Measurements from ENCODE around the gene GRIA3. TPM values are rescaled to one million over a fixed set of nuclear protein-coding genes. Genes with fewer than 3 reads are reported as not detected.

Gene GRIA3
- total RNA-seq, 1 donor from 2014 or later, result 0.26 TPM

DNA sequence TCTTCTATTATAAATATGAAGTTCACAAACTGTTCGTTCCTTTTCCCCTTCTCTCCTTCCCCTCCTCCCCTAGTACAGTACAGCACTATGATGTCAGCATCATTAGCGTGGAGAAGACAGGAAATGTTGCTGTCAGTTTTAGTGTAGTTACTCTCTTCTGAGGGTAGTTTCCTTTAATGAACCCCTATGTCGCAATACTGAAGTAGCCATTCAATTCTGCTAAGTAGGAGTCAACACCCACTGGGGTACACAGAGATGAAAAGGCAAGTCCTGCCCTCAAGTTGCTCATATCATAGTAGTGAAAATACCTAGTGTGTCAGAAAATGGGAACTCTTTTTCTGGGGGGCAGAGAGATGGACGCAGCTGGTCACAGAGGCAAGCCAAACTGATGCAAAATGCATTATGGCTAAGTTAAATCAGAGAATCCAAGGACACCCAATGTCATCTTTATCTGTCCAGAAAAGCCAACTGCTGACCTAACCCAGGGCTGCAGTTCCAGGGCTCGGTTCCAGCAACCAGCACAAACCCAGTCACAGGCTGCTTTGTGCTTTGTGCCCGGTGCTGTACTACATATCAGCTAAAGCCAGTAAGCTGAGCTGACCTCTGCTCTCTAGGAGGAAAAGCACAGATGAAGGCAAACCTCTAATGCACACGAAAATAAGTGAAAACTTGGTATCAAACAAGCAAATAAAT is 31.5 kb downstream of the GRIA3 start:
- FAIRE-seq (no peak), DNase-seq (ENCODE audit: low read depth) (no peak)
- TF ChIP-seq, protein P1, sequence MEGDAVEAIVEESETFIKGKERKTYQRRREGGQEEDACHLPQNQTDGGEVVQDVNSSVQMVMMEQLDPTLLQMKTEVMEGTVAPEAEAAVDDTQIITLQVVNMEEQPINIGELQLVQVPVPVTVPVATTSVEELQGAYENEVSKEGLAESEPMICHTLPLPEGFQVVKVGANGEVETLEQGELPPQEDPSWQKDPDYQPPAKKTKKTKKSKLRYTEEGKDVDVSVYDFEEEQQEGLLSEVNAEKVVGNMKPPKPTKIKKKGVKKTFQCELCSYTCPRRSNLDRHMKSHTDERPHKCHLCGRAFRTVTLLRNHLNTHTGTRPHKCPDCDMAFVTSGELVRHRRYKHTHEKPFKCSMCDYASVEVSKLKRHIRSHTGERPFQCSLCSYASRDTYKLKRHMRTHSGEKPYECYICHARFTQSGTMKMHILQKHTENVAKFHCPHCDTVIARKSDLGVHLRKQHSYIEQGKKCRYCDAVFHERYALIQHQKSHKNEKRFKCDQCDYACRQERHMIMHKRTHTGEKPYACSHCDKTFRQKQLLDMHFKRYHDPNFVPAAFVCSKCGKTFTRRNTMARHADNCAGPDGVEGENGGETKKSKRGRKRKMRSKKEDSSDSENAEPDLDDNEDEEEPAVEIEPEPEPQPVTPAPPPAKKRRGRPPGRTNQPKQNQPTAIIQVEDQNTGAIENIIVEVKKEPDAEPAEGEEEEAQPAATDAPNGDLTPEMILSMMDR (IDR thresholded peaks at IDR 0.05; ENCODE audit: insufficient read depth, low read length, severe bottlenecking), result no peak
- no peaks in the 10 kb centered on the region for H3K36me3 ChIP-seq (ENCODE audit: control insufficient read depth, insufficient read depth, low read length)
- H3K4me3 ChIP-seq (ENCODE audit: low read depth, low read length), result no peak overlapping the region
- H3K27me3 ChIP-seq (ENCODE audit: control insufficient read depth, insufficient read depth, low read length), result no peaks in the 10 kb centered on the region

DNA sequence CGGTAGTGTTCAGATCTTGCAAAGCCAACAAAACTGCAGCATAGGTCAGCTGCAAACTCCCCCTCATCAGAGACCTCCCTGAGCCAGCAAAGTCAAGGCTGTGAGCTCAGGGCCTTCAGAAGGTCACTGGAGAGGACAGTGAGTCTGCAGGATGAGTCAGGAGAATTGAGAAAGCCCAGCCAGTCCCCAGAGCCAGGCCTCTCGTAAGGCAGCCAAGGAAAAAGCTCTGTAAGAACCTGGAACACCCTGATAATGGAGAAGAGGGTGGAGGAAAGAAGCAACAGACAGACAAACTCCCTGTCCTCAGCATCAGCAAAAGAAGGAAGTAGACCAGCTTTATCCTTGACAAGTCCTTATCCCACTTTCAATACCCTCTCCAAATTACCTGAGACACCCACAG is 33.0 kb downstream of the GRIA3 start:
- TF ChIP-seq, protein P1 (IDR thresholded peaks at IDR 0.05; ENCODE audit: insufficient read depth, low read length, severe bottlenecking), result no peak
- FAIRE-seq, result peak; percentile 73
- Histone ChIP-seq H3K4me3 (ENCODE audit: low read depth, low read length) (no peak overlapping the region), H3K27me3 (ENCODE audit: control insufficient read depth, insufficient read depth, low read length) (no peaks in the 10 kb centered on the region), H3K36me3 (ENCODE audit: control insufficient read depth, insufficient read depth, low read length) (no peaks in the 10 kb centered on the region)
- DNase-seq (ENCODE audit: low read depth), result peak; percentile 0

DNA sequence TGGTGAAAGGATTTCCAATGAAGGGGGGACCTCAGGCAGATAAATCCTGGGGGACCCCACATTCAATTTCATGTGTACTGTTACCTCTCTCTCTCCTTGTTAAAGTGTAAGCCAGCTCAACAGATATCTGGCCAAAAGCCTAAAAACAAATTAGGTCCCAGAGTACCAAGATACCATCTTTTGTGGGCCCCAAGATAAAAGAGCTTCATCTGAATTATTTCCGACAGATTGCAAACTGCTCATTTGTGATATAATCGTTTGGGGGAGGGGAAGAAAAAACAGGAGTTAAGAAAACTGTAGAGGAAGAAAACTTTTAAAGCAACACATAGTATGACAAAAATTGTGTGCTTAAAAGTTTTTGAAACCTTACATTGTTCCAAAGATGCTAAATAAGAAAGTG is 33.6 kb downstream of the GRIA3 start:
- DNase-seq (ENCODE audit: low read depth), result no peak
- no peak overlapping the region for H3K4me3 ChIP-seq (ENCODE audit: low read depth, low read length)
- TF ChIP-seq, protein P1 (IDR thresholded peaks at IDR 0.05; ENCODE audit: insufficient read depth, low read length, severe bottlenecking), result no peak
- H3K27me3 ChIP-seq (ENCODE audit: control insufficient read depth, insufficient read depth, low read length), result no peaks in the 10 kb centered on the region
- FAIRE-seq, result no peak
- H3K36me3 ChIP-seq (ENCODE audit: control insufficient read depth, insufficient read depth, low read length), result no peaks in the 10 kb centered on the region

DNA sequence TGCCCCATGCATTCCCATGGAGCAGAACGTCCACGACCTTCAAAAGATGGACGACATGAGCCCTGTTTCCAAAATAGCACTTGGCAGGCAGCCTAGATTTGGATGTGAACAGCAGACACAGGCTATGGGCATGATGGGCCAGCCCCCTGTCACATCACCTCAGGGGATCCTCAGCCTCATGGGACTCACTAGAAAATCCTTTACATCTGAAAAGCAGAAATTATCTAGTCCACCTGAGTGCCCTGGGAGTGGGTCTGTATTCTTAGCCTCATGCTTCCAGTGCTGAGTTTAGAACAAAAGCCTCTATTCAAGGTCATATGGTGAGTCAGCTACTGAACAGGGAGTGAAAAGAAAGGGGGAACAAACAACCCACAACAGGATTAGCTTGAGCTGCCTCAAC is 35.8 kb downstream of the GRIA3 start:
- Histone ChIP-seq H3K27me3 (ENCODE audit: control insufficient read depth, insufficient read depth, low read length) (no peaks in the 10 kb centered on the region), H3K4me3 (ENCODE audit: low read depth, low read length) (no peak overlapping the region), H3K36me3 (ENCODE audit: control insufficient read depth, insufficient read depth, low read length) (no peaks in the 10 kb centered on the region)
- DNase-seq (ENCODE audit: low read depth) (peak; percentile 0), FAIRE-seq (peak; percentile 62)
- TF ChIP-seq, protein P1 (IDR thresholded peaks at IDR 0.05; ENCODE audit: insufficient read depth, low read length, severe bottlenecking), result no peak

DNA sequence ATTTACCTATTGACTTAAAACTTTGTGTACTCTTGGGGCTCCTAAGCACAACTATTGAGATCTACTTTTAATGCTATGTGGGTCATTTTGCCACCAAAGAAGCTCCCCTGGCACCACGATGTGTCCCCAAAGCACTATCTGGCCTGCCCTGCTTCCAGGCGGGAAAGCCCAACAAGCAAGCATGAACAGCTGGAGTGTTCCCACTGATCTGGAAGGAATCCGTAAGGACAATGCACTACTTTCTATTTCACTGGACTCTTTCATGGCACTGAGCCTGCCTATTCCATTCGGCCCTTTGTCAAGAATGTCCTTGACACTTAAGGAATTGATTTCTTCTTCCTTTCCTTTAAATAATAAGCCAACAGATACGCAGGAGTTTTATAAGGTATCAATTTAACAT is 38.8 kb downstream of the GRIA3 start:
- H3K4me3 ChIP-seq (ENCODE audit: low read depth, low read length), result no peak overlapping the region
- H3K27me3 ChIP-seq (ENCODE audit: control insufficient read depth, insufficient read depth, low read length), result no peaks in the 10 kb centered on the region
- no peak for DNase-seq (ENCODE audit: low read depth)
- no peak for FAIRE-seq
- TF ChIP-seq, protein P1 (IDR thresholded peaks at IDR 0.05; ENCODE audit: insufficient read depth, low read length, severe bottlenecking), result no peak
- H3K36me3 ChIP-seq (ENCODE audit: control insufficient read depth, insufficient read depth, low read length), result no peaks in the 10 kb centered on the region

DNA sequence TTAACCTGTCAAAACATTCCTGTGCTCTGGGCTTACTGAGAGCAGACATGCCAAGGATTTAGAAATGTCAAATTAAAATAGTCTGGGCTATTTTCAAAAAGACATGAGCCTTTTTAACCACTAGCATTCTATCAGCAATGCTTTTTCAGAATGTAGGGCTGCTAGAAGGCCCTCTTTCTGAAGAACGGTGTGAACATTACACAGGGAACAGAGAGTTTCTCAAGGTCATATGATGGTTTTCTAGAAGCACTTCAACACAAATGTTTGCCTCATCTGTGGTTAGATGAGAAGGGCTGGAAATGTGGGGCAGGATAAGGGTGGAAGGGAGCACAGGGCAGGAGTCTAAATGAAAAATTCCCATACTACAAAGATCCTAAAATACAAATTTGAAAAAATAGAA is 39.3 kb downstream of the GRIA3 start:
- FAIRE-seq (no peak), DNase-seq (ENCODE audit: low read depth) (no peak)
- H3K36me3 ChIP-seq (ENCODE audit: control insufficient read depth, insufficient read depth, low read length), result no peaks in the 10 kb centered on the region
- no peak overlapping the region for H3K4me3 ChIP-seq (ENCODE audit: low read depth, low read length)
- H3K27me3 ChIP-seq (ENCODE audit: control insufficient read depth, insufficient read depth, low read length), result no peaks in the 10 kb centered on the region
- TF ChIP-seq, protein P1 (IDR thresholded peaks at IDR 0.05; ENCODE audit: insufficient read depth, low read length, severe bottlenecking), result no peak
